ENCODE measurements around the gene ITGA3.

The ITGA3 gene

GRCh38 chr17:50042211-50042610 lies 13.7 kb upstream of the ITGA3 start:
- no peak for DNase-seq (ENCODE audit: low read depth)
- no peak for TF ChIP-seq CTCF (IDR thresholded peaks at IDR 0.05; ENCODE audit: insufficient read depth, low read depth, low read length, missing control alignments)

GRCh38 chr17:50043290-50044148 lies 12.4 kb upstream of the ITGA3 start:
- TF ChIP-seq CTCF (IDR thresholded peaks at IDR 0.05; ENCODE audit: insufficient read depth, low read depth, low read length, missing control alignments) = no peak

More at GRCh38 chr17:50042211-50042610, 13.7 kb upstream of the ITGA3 start:
- H3K4me3 ChIP-seq (ENCODE audit: low read length) = no peak overlapping the region

GRCh38 chr17:50044483-50044882 lies 11.4 kb upstream of the ITGA3 start:
- no peak for TF ChIP-seq CTCF (IDR thresholded peaks at IDR 0.05; ENCODE audit: insufficient read depth, low read depth, low read length, missing control alignments)
- no peak overlapping the region for H3K4me3 ChIP-seq (ENCODE audit: low read length)
- no peak for DNase-seq (ENCODE audit: low read depth)

More at GRCh38 chr17:50043290-50044148, 12.4 kb upstream of the ITGA3 start:
- peak; percentile 58 for DNase-seq (ENCODE audit: low read depth)
- H3K4me3 ChIP-seq (ENCODE audit: low read length) = no peak overlapping the region

GRCh38 chr17:50045154-50045553 lies 10.8 kb upstream of the ITGA3 start:
- no peak for DNase-seq (ENCODE audit: low read depth)
- TF ChIP-seq CTCF (IDR thresholded peaks at IDR 0.05; ENCODE audit: insufficient read depth, low read depth, low read length, missing control alignments) = no peak
- H3K4me3 ChIP-seq (ENCODE audit: low read length) = no peak overlapping the region

- no peak overlapping the region for H3K4me3 ChIP-seq (ENCODE audit: low read length)
- no peak for DNase-seq (ENCODE audit: low read depth)
- TF ChIP-seq CTCF (IDR thresholded peaks at IDR 0.05; ENCODE audit: insufficient read depth, low read depth, low read length, missing control alignments) = no peak
Measured at GRCh38 chr17:50046179-50046578, 9.7 kb upstream of the ITGA3 start.

- no peak for TF ChIP-seq CTCF (IDR thresholded peaks at IDR 0.05; ENCODE audit: insufficient read depth, low read depth, low read length, missing control alignments)
- H3K4me3 ChIP-seq (ENCODE audit: low read length) = no peak overlapping the region
- no peak for DNase-seq (ENCODE audit: low read depth)
Measured at GRCh38 chr17:50046667-50047066, 9.2 kb upstream of the ITGA3 start.

GRCh38 chr17:50047083-50047482 lies 8.8 kb upstream of the ITGA3 start:
- no peak for TF ChIP-seq CTCF (IDR thresholded peaks at IDR 0.05; ENCODE audit: insufficient read depth, low read depth, low read length, missing control alignments)
- H3K4me3 ChIP-seq (ENCODE audit: low read length) = no peak overlapping the region
- DNase-seq (ENCODE audit: low read depth) = no peak
